AG04450 (cell line): ENCODE data around the gene RARG. TPM values are rescaled to one million over a fixed set of nuclear protein-coding genes. Genes with fewer than 3 reads are reported as not detected.

Experiments used
- CTCF ChIA-PET: fragments of 300-600, 350-600 bp; formaldehyde crosslinking; extraction: SDS; loops from one replicate; lab custom pipeline; 2022; ENCODE audit warnings: antibody characterized with exemption, inconsistent platforms; lab: Charles Lee
- POLR2A ChIA-PET: fragments of 350-600 bp; formaldehyde crosslinking; extraction: SDS; loops from one replicate; lab custom pipeline; 2021; ENCODE audit warnings: antibody characterized with exemption, inconsistent platforms; lab: Yijun Ruan, JAX
- DNase-seq: peaks from one replicate; pipeline ENCODE4 v3.0.0-alpha.2; 2011; ENCODE audit warnings: low read depth, low spot score
- H3K27ac ChIP-seq: one replicate; pipeline ENCODE4 v1.5.1; 2012; ENCODE audit warnings: low read depth, low read length, control low read depth
- H3K27me3 ChIP-seq: one replicate; pipeline ENCODE4 v1.6.0; 2012; ENCODE audit warnings: low read length; ENCODE audit not compliant: control insufficient read depth, insufficient read depth
- H3K4me3 ChIP-seq: 2 replicates; pipeline ENCODE4 v1.5.1; 2011; ENCODE audit warnings: mild to moderate bottlenecking, low read depth, low read length, control low read depth
- H3K9me3 ChIP-seq: 2 replicates; pipeline ENCODE4 v1.5.1; 2012; ENCODE audit warnings: low read length; ENCODE audit not compliant: control insufficient read depth, insufficient read depth
- polyA plus RNA-seq: library from polyadenylated mRNA; depleted of rRNA; stranded (reverse); fragments of >200 nt; gene quantifications from 2 replicates; pipeline ENCODE4 v1.2.3, GENCODE V29; 2011
- TF ChIP-seq, protein P1 (sequence below): IDR thresholded peaks from 2 replicates; pipeline ENCODE4 v1.5.1; 2011; ENCODE audit warnings: low read depth, low read length, control low read depth, inconsistent platforms

Gene RARG
- polyA plus RNA-seq, 1 experiment = 20.1 TPM

DNA sequence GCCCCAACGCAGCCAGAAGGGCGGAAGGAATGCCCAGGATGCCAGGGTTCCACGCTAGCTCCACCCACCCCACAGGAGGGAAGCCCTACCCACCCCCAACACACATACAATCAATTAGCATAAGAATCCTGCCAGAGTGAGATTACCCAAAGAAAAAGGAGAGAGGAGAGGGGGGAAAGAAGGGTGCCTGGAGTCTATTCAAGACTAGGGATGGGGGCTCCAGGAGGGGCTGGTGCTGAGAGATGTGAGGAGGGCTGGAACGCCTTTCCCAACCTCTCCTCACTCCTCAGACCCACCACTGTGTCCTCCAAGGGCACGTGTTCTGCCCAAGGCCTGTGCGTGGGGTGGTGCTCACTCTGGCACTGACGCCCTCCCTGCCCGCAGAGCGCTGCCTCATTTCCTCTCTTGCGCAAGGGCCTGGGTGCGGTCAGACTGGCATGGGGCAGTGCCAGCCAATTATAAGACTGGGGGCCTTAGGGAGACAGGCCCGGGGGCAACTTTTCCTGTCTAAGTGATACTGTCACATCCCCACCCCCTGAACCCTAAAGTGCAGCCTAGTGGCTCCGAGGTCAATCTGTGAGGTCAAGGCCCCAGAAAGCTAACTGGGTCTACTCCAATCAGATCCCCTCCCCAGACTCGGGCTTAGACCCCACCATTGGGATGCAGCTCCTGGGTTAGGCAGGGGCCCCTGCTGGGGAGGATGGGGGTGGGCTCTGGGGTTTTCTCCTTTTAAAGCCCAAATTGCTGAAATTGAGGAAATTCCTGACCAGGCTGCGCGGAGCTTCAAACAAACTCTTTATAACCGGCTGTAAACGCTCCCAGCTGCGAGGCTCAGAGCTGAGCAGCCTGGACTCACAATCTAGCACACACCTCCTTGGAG is 14.7 kb downstream of the RARG start:
- ChIA-PET CTCF (interaction anchor here (1.3 to 9.1 kb wide), 4 partner anchors 57 to 104 kb away, joined by 4 to 137 read pairs (median 16); partner anchors contain the start of gene AAAS), POLR2A (interaction anchor here (0.8 kb wide), 1 partner anchor 128 kb away, joined by 3 read pairs; no protein-coding TSS in a partner anchor)
- peak overlapping the region; percentile 31 for H3K27ac ChIP-seq
- DNase-seq = no peak
- TF ChIP-seq, protein P1, sequence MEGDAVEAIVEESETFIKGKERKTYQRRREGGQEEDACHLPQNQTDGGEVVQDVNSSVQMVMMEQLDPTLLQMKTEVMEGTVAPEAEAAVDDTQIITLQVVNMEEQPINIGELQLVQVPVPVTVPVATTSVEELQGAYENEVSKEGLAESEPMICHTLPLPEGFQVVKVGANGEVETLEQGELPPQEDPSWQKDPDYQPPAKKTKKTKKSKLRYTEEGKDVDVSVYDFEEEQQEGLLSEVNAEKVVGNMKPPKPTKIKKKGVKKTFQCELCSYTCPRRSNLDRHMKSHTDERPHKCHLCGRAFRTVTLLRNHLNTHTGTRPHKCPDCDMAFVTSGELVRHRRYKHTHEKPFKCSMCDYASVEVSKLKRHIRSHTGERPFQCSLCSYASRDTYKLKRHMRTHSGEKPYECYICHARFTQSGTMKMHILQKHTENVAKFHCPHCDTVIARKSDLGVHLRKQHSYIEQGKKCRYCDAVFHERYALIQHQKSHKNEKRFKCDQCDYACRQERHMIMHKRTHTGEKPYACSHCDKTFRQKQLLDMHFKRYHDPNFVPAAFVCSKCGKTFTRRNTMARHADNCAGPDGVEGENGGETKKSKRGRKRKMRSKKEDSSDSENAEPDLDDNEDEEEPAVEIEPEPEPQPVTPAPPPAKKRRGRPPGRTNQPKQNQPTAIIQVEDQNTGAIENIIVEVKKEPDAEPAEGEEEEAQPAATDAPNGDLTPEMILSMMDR = no peak
- H3K9me3 ChIP-seq = no peaks in the 10 kb centered on the region; the same call in 1 of the 2 replicates
- H3K4me3 ChIP-seq = peak overlapping the region; percentile 80
- no peaks in the 10 kb centered on the region for H3K27me3 ChIP-seq

DNA sequence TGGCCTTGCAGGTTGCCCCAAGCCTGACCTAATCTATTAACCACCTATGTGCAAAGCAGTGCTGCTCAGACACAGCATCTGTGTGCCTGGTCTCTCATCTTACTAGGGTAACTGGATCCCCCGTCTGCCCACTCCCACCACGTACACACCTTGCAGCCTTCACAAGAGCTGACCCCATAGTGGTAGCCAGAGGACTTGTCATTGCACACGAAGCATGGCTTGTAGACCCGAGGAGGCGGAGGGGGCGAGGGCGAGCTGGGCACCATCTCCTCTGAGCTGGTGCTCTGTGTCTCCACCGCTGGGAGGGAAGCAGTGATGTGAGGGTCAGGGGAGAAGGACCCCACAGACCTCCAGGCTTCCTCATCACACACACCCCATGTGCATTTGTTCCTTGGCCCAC is 16.5 kb downstream of the RARG start:
- ChIA-PET CTCF (interaction anchor here (0.5 to 9.1 kb wide), 6 partner anchors 14 to 130 kb away, joined by 4 to 183 read pairs (median 21); partner anchors contain the start of genes AAAS and PFDN5), POLR2A (interaction anchor here (1.2 kb wide), 1 partner anchor 106 kb away, joined by 3 read pairs; the partner anchor contains the start of gene AAAS)

DNA sequence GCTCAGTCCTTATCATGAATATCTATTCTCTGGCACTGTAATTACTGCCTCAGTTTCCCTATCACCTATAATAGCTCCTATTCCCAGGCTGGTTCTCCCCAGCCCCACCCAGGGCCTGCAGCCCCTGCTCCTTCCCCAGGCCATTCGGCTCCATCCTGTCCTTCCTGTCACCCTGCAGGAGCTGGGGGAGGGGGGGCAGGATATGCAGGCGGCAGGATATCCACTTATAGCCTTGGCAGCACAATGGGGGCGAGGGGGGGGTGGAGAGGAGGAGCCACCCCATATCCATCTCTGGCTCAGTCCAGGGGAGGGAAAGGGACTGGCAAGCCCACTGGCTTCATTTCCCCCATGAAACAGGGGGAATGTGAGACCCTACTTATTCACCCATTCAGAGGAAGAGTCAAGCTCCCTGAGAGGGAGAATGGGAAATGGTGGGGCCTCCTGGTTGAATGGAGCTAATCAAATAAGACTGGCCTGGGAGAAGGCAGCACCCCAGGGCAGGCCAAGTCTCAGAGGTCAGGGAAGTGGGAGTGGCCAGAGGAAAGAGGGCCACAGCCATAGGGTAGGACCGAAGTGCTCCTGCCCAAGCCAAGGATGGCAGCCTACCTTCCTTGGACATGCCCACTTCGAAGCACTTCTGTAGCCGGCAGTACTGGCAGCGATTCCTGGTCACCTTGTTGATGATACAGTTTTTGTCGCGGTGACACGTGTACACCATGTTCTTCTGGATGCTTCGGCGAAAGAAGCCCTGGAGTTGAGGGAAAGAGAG is 17.1 kb downstream of the RARG start:
- Histone ChIP-seq H3K4me3 (no peak overlapping the region), H3K27ac (no peak overlapping the region), H3K27me3 (no peaks in the 10 kb centered on the region), H3K9me3 (no peaks in the 10 kb centered on the region; the same call in 1 of the 2 replicates)
- ChIA-PET CTCF (interaction anchor here (1.0 to 9.1 kb wide), 13 partner anchors 11 to 208 kb away, joined by 3 to 183 read pairs (median 5); partner anchors contain the start of genes AAAS, ESPL1 and PFDN5), POLR2A (interaction anchor here (0.6 to 1.5 kb wide), 4 partner anchors 106 to 168 kb away, joined by 3 to 7 read pairs (median 5); partner anchors contain the start of genes AAAS and SPRYD3)
- no peak for DNase-seq
- TF ChIP-seq, protein P1 = no peak

More for the DNA sequence above, 16.5 kb downstream of the RARG start:
- TF ChIP-seq, protein P1 = no peak
- Histone ChIP-seq H3K27me3 (no peaks in the 10 kb centered on the region), H3K9me3 (no peaks in the 10 kb centered on the region; the same call in 1 of the 2 replicates), H3K4me3 (no peak overlapping the region), H3K27ac (no peak overlapping the region)
- no peak for DNase-seq

DNA sequence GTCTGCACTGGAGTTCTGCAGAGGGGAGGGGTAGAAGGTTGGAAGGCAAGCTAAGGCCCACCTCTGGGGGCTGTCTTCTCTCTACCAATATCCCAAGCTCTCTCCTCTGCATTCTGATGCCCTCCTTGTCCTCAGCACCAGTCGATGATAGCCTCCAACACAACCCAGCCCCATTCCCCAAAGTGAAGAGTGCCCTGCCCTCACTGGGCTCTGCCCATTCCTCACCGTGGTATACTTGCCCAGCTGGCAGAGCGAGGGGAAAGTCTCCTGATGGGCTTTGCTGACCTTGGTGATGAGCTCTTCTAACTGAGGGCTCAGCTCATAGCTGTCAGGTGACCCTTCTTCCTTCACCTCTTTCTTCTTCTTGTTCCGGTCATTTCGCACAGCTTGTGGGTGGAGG is 17.8 kb downstream of the RARG start:
- H3K27ac ChIP-seq = no peak overlapping the region
- H3K27me3 ChIP-seq = no peaks in the 10 kb centered on the region
- no peak for DNase-seq
- H3K4me3 ChIP-seq = no peak overlapping the region
- ChIA-PET POLR2A (interaction anchor here (0.6 to 1.5 kb wide), 6 partner anchors 64 to 167 kb away, joined by 3 to 7 read pairs (median 4); partner anchors contain the start of genes AAAS, MYG1 and SPRYD3), CTCF (interaction anchor here (0.6 to 9.1 kb wide), 24 partner anchors 10 to 208 kb away, joined by 3 to 183 read pairs (median 5); partner anchors contain the start of genes AAAS, ESPL1 and PFDN5)
- TF ChIP-seq, protein P1 = no peak
- no peaks in the 10 kb centered on the region; the same call in 1 of the 2 replicates for H3K9me3 ChIP-seq
